OCI-LY1 (cell line): ENCODE measurements around the gene DMRT3.

Source experiments
- H2AFZ ChIP-seq: fragments of 200-600 bp; sonication (generic), shearing (Covaris generic); 2 replicates; pipeline ENCODE4 v1.6.0; 2014; ENCODE audit warnings: antibody characterized with exemption, mild to moderate bottlenecking, low read length
- H3F3A ChIP-seq: fragments of 200-600 bp; sonication (generic), shearing (Covaris generic); 2 replicates; pipeline ENCODE4 v1.6.0; 2014; ENCODE audit warnings: mild to moderate bottlenecking, antibody characterized with exemption, low read length, moderate library complexity; ENCODE audit not compliant: insufficient read depth
- H3K27ac ChIP-seq: fragments of 200-600 bp; sonication (generic); 2 replicates; pipeline ENCODE4 v1.5.1; 2014; ENCODE audit warnings: low read length, mixed run types, mild to moderate bottlenecking, low read depth; ENCODE audit not compliant: poor library complexity, severe bottlenecking
- H3K27me3 ChIP-seq: fragments of 200-600 bp; sonication (generic); 2 replicates; pipeline ENCODE4 v1.6.0; 2014; ENCODE audit warnings: antibody characterized with exemption, mild to moderate bottlenecking, low read length, moderate library complexity; ENCODE audit not compliant: insufficient read depth
- H3K36me3 ChIP-seq: fragments of 200-600 bp; sonication (generic); 2 replicates; pipeline ENCODE4 v1.6.1; 2014; ENCODE audit warnings: mild to moderate bottlenecking, antibody characterized with exemption, low read length, moderate library complexity, mixed read lengths; ENCODE audit not compliant: insufficient read depth
- H3K4me1 ChIP-seq: fragments of 200-600 bp; sonication (generic); 2 replicates; pipeline ENCODE4 v1.5.1; 2014; ENCODE audit warnings: mild to moderate bottlenecking, low read length, moderate library complexity; ENCODE audit not compliant: insufficient read depth, severe bottlenecking
- H3K4me2 ChIP-seq: fragments of 200-600 bp; sonication (generic), shearing (Covaris generic); 2 replicates; pipeline ENCODE4 v1.6.1; 2014; ENCODE audit warnings: low read length
- H3K4me3 ChIP-seq: fragments of 200-600 bp; sonication (generic); 2 replicates; pipeline ENCODE4 v1.5.1; 2014; ENCODE audit warnings: low read length, low read depth, mild to moderate bottlenecking, mixed read lengths; ENCODE audit not compliant: poor library complexity, severe bottlenecking
- H3K79me2 ChIP-seq: fragments of 200-600 bp; shearing (Covaris generic); 2 replicates; pipeline ENCODE4 v1.6.1; 2016; ENCODE audit warnings: mixed run types, low read length, mixed read lengths; ENCODE audit not compliant: insufficient read depth
- H3K9ac ChIP-seq: fragments of 200-600 bp; sonication (generic), shearing (Covaris generic); 2 replicates; pipeline ENCODE4 v1.6.1; 2014; ENCODE audit warnings: mild to moderate bottlenecking, low read length, mixed read lengths
- H3K9me2 ChIP-seq: fragments of 200-600 bp; sonication (generic), shearing (Covaris generic); 2 replicates; pipeline ENCODE4 v1.6.1; 2014; ENCODE audit warnings: low read depth, mild to moderate bottlenecking, low read length, mixed read lengths
- H3K9me3 ChIP-seq: fragments of 200-600 bp; shearing (Covaris generic); 2 replicates; pipeline ENCODE4 v1.6.1; 2014; ENCODE audit warnings: low read length, mixed read lengths
- H4K20me1 ChIP-seq: fragments of 200-600 bp; sonication (generic), shearing (Covaris generic); 2 replicates; pipeline ENCODE4 v1.6.0; 2016; ENCODE audit warnings: mild to moderate bottlenecking, low read length; ENCODE audit not compliant: insufficient read depth
- CTCF ChIP-seq: fragments of 200-600 bp; sonication (generic), shearing (Covaris generic); IDR thresholded peaks from 2 replicates; pipeline ENCODE4 v1.5.1; 2017; ENCODE audit warnings: mild to moderate bottlenecking, antibody characterized with exemption, low read length, moderate library complexity, mixed read lengths
- EZH2 ChIP-seq: fragments of 200-600 bp; sonication (generic), shearing (Covaris generic); IDR thresholded peaks from 2 replicates; pipeline ENCODE4 v1.8.0; 2017; ENCODE audit warnings: borderline replicate concordance, mixed run types, mild to moderate bottlenecking, antibody characterized with exemption, low read length, moderate library complexity, mixed read lengths

Gene DMRT3

GRCh38 chr9:974996-975739 is 1.3 kb upstream of the DMRT3 start:
- no peak overlapping the region for H2AFZ ChIP-seq
- H3K36me3 ChIP-seq = no peaks in the 10 kb centered on the region
- H3K9me3 ChIP-seq = no peaks in the 10 kb centered on the region
- H3K4me3 ChIP-seq = no peak overlapping the region
- no peaks in the 10 kb centered on the region for H3K9me2 ChIP-seq
- H4K20me1 ChIP-seq = no peaks in the 10 kb centered on the region
- no peak overlapping the region for H3K9ac ChIP-seq
- no peak overlapping the region for H3K4me2 ChIP-seq
- TF ChIP-seq EZH2 (no peak), CTCF (no peak)
- no peak overlapping the region for H3K27ac ChIP-seq
- H3K27me3 ChIP-seq = no peaks in the 10 kb centered on the region
- no peaks in the 10 kb centered on the region for H3F3A ChIP-seq
- no peaks in the 10 kb centered on the region for H3K79me2 ChIP-seq
- H3K4me1 ChIP-seq = no peaks in the 10 kb centered on the region

GRCh38 chr9:975740-976257 is 656 bp upstream of the DMRT3 start:
- Histone ChIP-seq H3K27ac (no peak overlapping the region), H3K36me3 (no peaks in the 10 kb centered on the region), H3K27me3 (no peaks in the 10 kb centered on the region), H4K20me1 (no peaks in the 10 kb centered on the region), H3F3A (no peaks in the 10 kb centered on the region), H3K9me2 (no peaks in the 10 kb centered on the region), H3K9ac (no peak overlapping the region), H3K4me3 (no peak overlapping the region), H3K9me3 (no peaks in the 10 kb centered on the region), H2AFZ (no peak overlapping the region), H3K79me2 (no peaks in the 10 kb centered on the region), H3K4me1 (no peaks in the 10 kb centered on the region), H3K4me2 (no peak overlapping the region)
- TF ChIP-seq CTCF (no peak), EZH2 (no peak)

DNA sequence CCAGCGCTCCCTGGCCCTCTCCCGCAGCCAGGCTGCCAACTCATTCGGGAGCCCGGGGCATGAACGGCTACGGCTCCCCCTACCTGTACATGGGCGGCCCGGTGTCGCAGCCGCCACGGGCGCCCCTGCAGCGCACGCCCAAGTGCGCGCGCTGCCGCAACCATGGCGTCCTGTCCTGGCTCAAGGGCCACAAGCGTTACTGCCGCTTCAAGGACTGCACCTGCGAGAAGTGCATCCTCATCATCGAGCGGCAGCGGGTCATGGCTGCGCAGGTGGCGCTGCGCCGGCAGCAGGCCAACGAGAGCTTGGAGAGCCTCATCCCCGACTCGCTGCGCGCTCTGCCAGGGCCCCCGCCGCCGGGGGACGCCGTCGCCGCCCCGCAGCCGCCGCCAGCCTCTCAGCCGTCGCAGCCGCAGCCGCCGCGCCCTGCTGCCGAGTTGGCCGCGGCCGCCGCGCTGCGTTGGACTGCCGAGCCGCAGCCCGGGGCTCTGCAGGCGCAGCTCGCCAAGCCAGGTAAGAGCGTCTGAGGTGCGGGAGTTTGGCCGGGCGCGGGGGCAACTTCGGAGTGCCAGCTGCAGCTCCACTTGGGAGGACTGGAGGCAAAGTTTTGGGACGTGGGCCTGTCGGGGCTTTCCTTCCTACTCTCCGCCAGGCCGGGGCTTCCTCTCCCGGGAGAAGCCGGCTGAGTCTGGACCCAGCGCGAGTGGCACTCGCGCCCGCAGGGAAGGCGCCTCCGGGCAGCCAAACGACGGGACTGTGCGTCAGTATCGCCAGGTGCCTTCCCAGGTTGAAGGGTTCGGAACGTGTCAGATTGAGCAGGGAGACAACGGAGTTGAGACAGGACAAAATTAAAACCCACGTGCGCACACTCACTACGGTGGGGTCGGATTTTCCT is 735 bp downstream of the DMRT3 start:
- H3K4me3 ChIP-seq = no peak overlapping the region
- no peaks in the 10 kb centered on the region for H3K9me3 ChIP-seq
- no peaks in the 10 kb centered on the region for H4K20me1 ChIP-seq
- H3K27ac ChIP-seq = no peak overlapping the region
- H3K36me3 ChIP-seq = no peaks in the 10 kb centered on the region
- H2AFZ ChIP-seq = no peak overlapping the region
- TF ChIP-seq CTCF (no peak), EZH2 (no peak)
- no peak overlapping the region for H3K4me2 ChIP-seq
- H3K27me3 ChIP-seq = no peaks in the 10 kb centered on the region
- H3K9me2 ChIP-seq = no peaks in the 10 kb centered on the region
- H3K9ac ChIP-seq = no peak overlapping the region
- H3K4me1 ChIP-seq = no peaks in the 10 kb centered on the region
- H3K79me2 ChIP-seq = no peaks in the 10 kb centered on the region
- no peaks in the 10 kb centered on the region for H3F3A ChIP-seq
